Prostate gland (tissue), 2 donors: Measurements from ENCODE around the gene RAI1. TPM values are rescaled to one million over a fixed set of nuclear protein-coding genes. Genes with fewer than 3 reads are reported as not detected.

Source experiments
- DNase-seq: peaks from one replicate; pipeline ENCODE4 v3.0.0-alpha.2; 2019; ENCODE audit warnings: low spot score
- H3K27ac ChIP-seq, 2 donors: fragments of 200-600 bp; sonication (generic); 2 replicates each; pipeline ENCODE4 v1.5.1; 2017 to 2019
- H3K27me3 ChIP-seq: fragments of 200-600 bp; sonication (generic); replicated peaks from 2 replicates; pipeline ENCODE4 v1.5.1; 2019; ENCODE audit not compliant: insufficient read depth
- H3K36me3 ChIP-seq, 2 donors: fragments of 200-600 bp; sonication (generic); 1 replicate in 1 of 2; 2 replicates in 1 of 2; pipeline versions ENCODE4 v1.5.1 to v1.8.1; 2017 to 2019
- H3K4me1 ChIP-seq: fragments of 200-600 bp; sonication (generic); replicated peaks from 2 replicates; pipeline ENCODE4 v1.5.1; 2019
- H3K4me3 ChIP-seq, 2 donors: fragments of 200-600 bp; sonication (generic); 2 replicates each; pipeline ENCODE4 v1.5.1; 2017 to 2019
- H3K9me3 ChIP-seq: fragments of 200-600 bp; sonication (generic); 2 replicates; pipeline ENCODE4 v1.5.1; 2017
- POLR2A ChIP-seq: fragments of 450-650 bp; IDR thresholded peaks from one replicate; pipeline ENCODE4 v1.6.1; 2016; ENCODE audit warnings: antibody characterized with exemption, mild to moderate bottlenecking
- POLR2AphosphoS5 ChIP-seq: sonication (generic); formaldehyde crosslinking; IDR thresholded peaks from one replicate; pipeline ENCODE4 v1.6.1; 2017; ENCODE audit warnings: antibody characterized with exemption
- WGBS: methylation state at CpG from one replicate; pipeline ENCODE4 v1.1.5; 2018; 5-methylcytosine and 5-hydroxymethylcytosine counted together
- intact Hi-C: fragments of 100-400 bp; cut with DNase I; formaldehyde crosslinking; loops from one replicate; pipeline ENCODE4 v1.14.2; 2022
- total RNA-seq, 2 donors: library from RNA; depleted of rRNA; stranded (reverse); fragments of >200 nt; gene quantifications; one replicate each; pipeline ENCODE4 v1.1.0, GENCODE V29; 2016
- TF ChIP-seq, protein P1 (sequence below), 4 experiments: fragments of 200-600 bp in 2 of 4; fragments of 450-650 bp in 2 of 4; sonication (generic) in 2 of 4; IDR thresholded peaks; 1 replicate in 3 of 4; 2 replicates in 1 of 4; pipeline ENCODE4 v1.5.1; 2016 to 2019; ENCODE audit warnings: antibody characterized with exemption in 4 of 4, mild to moderate bottlenecking in 2 of 4, moderate library complexity in 2 of 4

The RAI1 gene
- total RNA-seq, 2 donors from 2014 or later: 69.2 to 71.0 TPM

DNA sequence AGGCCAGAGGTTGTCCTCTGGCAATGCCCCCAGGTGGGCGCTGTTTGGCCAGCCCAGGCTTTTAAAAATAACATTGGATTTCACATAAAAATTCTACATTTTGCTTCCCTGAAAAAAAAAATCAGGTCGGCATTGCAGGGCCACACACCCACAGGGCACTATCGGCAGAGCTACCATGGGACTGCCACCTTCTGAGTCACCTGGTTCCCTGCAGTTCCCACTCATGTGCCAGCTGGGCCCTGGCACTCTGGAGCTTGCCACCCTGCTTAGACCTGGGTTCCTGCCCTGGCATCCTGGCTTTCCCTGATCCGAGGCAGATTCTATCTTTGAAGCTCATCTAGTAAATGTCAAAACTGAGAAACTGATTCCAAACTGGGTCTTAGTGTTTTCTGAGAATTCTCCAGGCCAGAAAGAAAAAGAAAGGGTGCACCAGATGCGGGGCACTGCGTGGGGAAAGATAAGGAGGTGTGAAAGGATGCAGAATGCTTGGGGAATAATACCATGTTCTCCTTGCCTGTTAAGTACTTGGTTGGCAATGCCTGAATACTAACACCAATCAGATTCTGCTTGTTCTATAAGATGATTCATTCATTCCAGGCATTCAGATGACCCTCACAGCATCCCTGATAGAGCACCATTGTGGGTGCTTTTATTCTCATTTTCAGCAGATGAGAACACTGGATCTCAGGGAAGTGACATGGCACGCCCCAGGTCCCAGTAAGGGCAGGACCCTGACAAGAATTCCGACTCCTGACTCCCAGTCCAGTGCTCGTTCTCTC, 51.8 kb downstream of the RAI1 start:
- 49% methylated on average over 9 of the region's 9 CpGs for WGBS
- Histone ChIP-seq H3K4me3 (no peak overlapping the region), H3K9me3 (no peaks in the 10 kb centered on the region), H3K27ac (peak overlapping the region; percentile 75 to 76), H3K4me1 (peaks cover 19% of the 10 kb centered on the region), H3K36me3 (no peaks in the 10 kb centered on the region), H3K27me3 (no peaks in the 10 kb centered on the region)
- TF ChIP-seq POLR2AphosphoS5 (peak; percentile 16), POLR2A (no peak)
- TF ChIP-seq, protein P1, sequence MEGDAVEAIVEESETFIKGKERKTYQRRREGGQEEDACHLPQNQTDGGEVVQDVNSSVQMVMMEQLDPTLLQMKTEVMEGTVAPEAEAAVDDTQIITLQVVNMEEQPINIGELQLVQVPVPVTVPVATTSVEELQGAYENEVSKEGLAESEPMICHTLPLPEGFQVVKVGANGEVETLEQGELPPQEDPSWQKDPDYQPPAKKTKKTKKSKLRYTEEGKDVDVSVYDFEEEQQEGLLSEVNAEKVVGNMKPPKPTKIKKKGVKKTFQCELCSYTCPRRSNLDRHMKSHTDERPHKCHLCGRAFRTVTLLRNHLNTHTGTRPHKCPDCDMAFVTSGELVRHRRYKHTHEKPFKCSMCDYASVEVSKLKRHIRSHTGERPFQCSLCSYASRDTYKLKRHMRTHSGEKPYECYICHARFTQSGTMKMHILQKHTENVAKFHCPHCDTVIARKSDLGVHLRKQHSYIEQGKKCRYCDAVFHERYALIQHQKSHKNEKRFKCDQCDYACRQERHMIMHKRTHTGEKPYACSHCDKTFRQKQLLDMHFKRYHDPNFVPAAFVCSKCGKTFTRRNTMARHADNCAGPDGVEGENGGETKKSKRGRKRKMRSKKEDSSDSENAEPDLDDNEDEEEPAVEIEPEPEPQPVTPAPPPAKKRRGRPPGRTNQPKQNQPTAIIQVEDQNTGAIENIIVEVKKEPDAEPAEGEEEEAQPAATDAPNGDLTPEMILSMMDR (IDR thresholded peaks at IDR 0.05): peak in 1 of 4 experiments; percentile 1
- peak; percentile 67 for DNase-seq
- intact Hi-C loops: no loop called here

DNA sequence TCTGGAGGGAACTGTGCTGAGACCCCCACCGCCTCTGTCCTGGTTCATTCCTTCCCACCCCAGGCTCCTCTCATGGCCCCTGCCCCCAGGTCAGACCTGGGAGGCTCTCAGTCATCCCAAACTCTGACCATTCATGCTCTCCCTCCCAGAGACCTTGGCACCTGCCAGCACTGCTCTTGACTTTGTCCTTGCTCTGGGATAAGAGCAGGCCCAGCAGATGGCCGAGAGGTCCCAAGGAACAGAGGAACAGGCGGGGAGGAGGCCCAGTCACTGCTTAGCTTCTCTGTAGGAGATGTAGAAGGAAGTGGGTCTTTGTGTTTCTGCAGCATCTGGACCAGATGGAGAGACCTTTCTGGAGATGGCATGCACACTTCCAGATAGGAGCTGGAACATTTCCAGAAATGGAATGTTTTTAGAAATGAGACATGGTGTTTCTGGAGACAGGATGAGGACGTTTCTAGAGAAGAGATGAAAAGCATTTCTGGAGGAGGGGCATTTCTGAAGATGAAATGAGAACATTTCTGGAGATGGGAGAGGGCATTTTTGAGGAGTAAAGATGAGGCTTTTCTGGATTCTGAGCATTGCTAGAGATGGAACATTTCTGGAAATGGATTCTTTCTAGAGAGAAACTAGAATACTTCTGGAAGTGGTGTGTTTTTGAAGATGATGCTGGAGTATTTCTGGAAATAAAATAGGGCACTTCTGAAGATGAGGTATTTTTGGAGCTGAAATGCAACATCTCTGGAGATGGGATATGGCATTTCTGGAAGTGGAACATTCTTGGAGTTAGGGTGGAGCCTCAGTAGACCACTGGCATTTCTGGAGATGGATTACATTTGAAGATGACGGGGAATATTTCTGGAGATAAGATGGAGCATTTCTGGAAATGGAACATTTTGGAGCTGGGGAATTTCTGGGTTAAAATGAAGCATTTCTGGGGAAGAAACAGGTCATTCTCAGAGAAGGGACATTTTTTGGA, 55.2 kb downstream of the RAI1 start:
- 78% methylated on average over 5 of the region's 5 CpGs for WGBS
- Histone ChIP-seq H3K27me3 (no peaks in the 10 kb centered on the region), H3K27ac (peak overlapping the region in 1 of 2 donors; percentile 82), H3K4me1 (peaks cover 36% of the 10 kb centered on the region), H3K36me3 (no peaks in the 10 kb centered on the region), H3K9me3 (no peaks in the 10 kb centered on the region), H3K4me3 (no peak overlapping the region)
- no peak for DNase-seq
- intact Hi-C loops: no loop called here
- TF ChIP-seq, protein P1 (IDR thresholded peaks at IDR 0.05): no peak
- no peak for TF ChIP-seq POLR2AphosphoS5
- TF ChIP-seq POLR2A: no peak

DNA sequence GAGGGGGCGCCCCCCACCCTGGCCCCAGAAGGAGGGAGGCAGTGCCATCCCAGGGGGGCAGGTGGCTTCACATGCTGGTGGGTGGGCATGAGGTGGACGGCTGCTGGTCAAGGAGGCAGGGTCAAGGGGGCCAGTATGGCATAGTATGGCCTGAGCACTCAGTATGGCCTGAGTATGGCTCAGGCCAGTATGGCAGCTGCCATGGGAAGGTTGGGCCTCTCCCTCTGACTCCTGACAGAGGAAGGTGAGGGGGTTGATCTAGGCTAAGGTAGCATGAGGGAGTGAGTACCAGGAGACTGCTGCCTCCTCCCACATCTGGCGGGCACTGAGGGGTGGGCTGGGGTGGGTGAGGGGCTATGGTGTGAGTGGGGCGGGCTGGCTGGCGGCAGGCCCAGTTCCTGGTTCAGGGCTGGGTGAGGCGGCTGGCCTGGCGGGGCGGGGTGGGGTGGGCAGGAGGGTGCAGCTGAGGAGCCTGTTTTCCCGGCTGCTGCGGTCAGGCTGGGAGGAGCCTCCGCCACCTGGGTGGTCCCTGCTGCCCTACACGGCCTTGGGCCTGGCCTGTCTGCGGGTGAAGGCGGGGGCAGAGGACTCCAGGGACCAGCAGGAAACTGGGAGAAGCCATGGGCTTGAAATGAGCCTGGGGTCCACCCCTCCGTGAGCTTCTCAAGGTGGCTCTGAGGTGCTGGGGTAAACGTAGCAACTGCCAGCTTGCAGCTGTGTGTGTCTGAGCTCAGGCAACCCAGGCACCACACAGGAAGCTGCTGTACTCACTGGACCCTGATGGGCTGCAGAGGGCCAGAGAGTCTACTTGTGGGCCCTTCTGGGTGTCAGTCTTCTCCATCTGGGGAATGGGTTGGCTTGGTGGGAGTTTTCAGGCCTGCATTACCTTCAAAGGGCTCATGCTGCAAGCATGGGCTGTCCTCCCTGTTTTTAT, 57.0 kb downstream of the RAI1 start:
- Histone ChIP-seq H3K27me3 (no peaks in the 10 kb centered on the region), H3K36me3 (no peaks in the 10 kb centered on the region), H3K27ac (peak overlapping the region; percentile 82 to 90), H3K4me3 (no peak overlapping the region), H3K4me1 (peaks cover 47% of the 10 kb centered on the region), H3K9me3 (no peaks in the 10 kb centered on the region)
- TF ChIP-seq, protein P1 (IDR thresholded peaks at IDR 0.05): no peak
- TF ChIP-seq POLR2AphosphoS5: no peak
- peak; percentile 8 for TF ChIP-seq POLR2A
- intact Hi-C loops: no loop called here
- DNase-seq: peak; percentile 64
- WGBS: 25% methylated on average over 7 of the region's 16 CpGs

DNA sequence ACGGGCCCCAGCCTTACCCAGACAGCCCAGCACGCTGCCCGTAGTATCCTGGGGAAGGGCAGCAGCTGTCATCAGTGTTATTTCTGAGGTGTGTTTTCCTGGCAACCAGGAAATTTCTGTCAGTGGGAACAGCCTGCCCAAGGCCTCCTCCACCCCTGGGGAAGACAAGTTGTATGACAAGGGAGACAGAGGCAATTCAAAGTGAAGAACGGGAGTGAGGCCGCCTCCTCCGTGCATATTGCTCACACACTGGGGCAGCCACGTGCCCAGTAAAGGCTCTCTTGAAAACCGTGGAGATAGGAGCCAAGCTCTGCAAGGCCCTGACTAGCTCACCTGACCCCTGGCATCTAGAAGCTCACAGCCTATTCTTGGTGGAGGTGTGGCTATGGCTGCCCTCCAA, 57.6 kb downstream of the RAI1 start:
- Histone ChIP-seq H3K4me1 (peaks cover 47% of the 10 kb centered on the region), H3K27ac (peak overlapping the region; percentile 82 to 90), H3K9me3 (no peaks in the 10 kb centered on the region), H3K27me3 (no peaks in the 10 kb centered on the region), H3K36me3 (no peaks in the 10 kb centered on the region), H3K4me3 (no peak overlapping the region)
- intact Hi-C loops: no loop called here
- DNase-seq: no peak
- no peak for TF ChIP-seq POLR2A
- TF ChIP-seq POLR2AphosphoS5: no peak
- TF ChIP-seq, protein P1 (IDR thresholded peaks at IDR 0.05): no peak
- 21% methylated on average over 8 of the region's 8 CpGs for WGBS
